ENCODE measurements around the gene HSD17B1.

Gene HSD17B1

GRCh38 chr17:42590886-42591285 lies 38.2 kb downstream of the HSD17B1 start:
- WGBS (ENCODE audit: insufficient coverage) = 100% methylated on average over 1 of the region's 2 CpGs
- no peaks in the 10 kb centered on the region for H3K27me3 ChIP-seq (replicated peaks in 2 of 5; ENCODE audit: control insufficient read depth in 4 of 5, insufficient read depth in 5 of 5, low read length in 4 of 5)
- POLR2A ChIA-PET = no interaction called here
- no peak for DNase-seq
- CTCF ChIA-PET = interaction anchor here (2.7 kb wide), 1 partner anchor 12 kb away, joined by 8 read pairs; no protein-coding TSS in a partner anchor
- no peak overlapping the region for H3K4me3 ChIP-seq (ENCODE audit: control insufficient read depth in 1 of 7, extremely low read depth in 1 of 7, insufficient read depth in 4 of 7, low read depth in 2 of 7, low read length in 6 of 7)
- H3K9me3 ChIP-seq (ENCODE audit: control extremely low read depth in 1 of 5, control insufficient read depth in 4 of 5, insufficient read depth in 2 of 5, low read depth in 1 of 5, low read length in 4 of 5) = no peaks in the 10 kb centered on the region
- no peaks in the 10 kb centered on the region for H3K4me1 ChIP-seq (ENCODE audit: control extremely low read depth in 1 of 4, control insufficient read depth in 4 of 4, insufficient read depth in 4 of 4, low read length in 3 of 4)
- no peak overlapping the region for H3K27ac ChIP-seq (ENCODE audit: insufficient read depth in 1 of 2, low read depth in 1 of 2, low read length in 2 of 2, poor library complexity in 1 of 2, severe bottlenecking in 2 of 2)
- H3K36me3 ChIP-seq (ENCODE audit: control insufficient read depth in 4 of 4, insufficient read depth in 4 of 4, low read length in 3 of 4) = peaks cover 22 to 55% (median 35%) of the 10 kb centered on the region in 4 experiments

GRCh38 chr17:42591411-42591810 lies 38.7 kb downstream of the HSD17B1 start:
- H3K36me3 ChIP-seq (ENCODE audit: control insufficient read depth in 4 of 4, insufficient read depth in 4 of 4, low read length in 3 of 4) = peaks cover 22 to 50% (median 31%) of the 10 kb centered on the region in 4 experiments

GRCh38 chr17:42596386-42596785 lies 43.7 kb downstream of the HSD17B1 start:
- peaks cover 6 to 9% (median 7%) of the 10 kb centered on the region in 4 experiments for H3K36me3 ChIP-seq (ENCODE audit: control insufficient read depth in 4 of 4, insufficient read depth in 4 of 4, low read length in 3 of 4)
- POLR2A ChIA-PET = interaction anchor here (0.6 kb wide), 1 partner anchor 228 kb away, joined by 3 read pairs; the partner anchor contains the start of gene BECN1

More at GRCh38 chr17:42591411-42591810, 38.7 kb downstream of the HSD17B1 start:
- ChIA-PET CTCF (interaction anchor here (2.7 kb wide), 1 partner anchor 13 kb away, joined by 8 read pairs; no protein-coding TSS in a partner anchor), POLR2A (no interaction called here)
- no peak overlapping the region for H3K4me3 ChIP-seq (ENCODE audit: control insufficient read depth in 1 of 7, extremely low read depth in 1 of 7, insufficient read depth in 4 of 7, low read depth in 2 of 7, low read length in 6 of 7)
- WGBS (ENCODE audit: insufficient coverage) = 97% methylated on average over 7 of the region's 9 CpGs
- DNase-seq = no peak
- H3K4me1 ChIP-seq (ENCODE audit: control extremely low read depth in 1 of 4, control insufficient read depth in 4 of 4, insufficient read depth in 4 of 4, low read length in 3 of 4) = no peaks in the 10 kb centered on the region
- H3K27me3 ChIP-seq (replicated peaks in 2 of 5; ENCODE audit: control insufficient read depth in 4 of 5, insufficient read depth in 5 of 5, low read length in 4 of 5) = no peaks in the 10 kb centered on the region
- H3K9me3 ChIP-seq (ENCODE audit: control extremely low read depth in 1 of 5, control insufficient read depth in 4 of 5, insufficient read depth in 2 of 5, low read depth in 1 of 5, low read length in 4 of 5) = no peaks in the 10 kb centered on the region
- H3K27ac ChIP-seq (ENCODE audit: insufficient read depth in 1 of 2, low read depth in 1 of 2, low read length in 2 of 2, poor library complexity in 1 of 2, severe bottlenecking in 2 of 2) = no peak overlapping the region

GRCh38 chr17:42598905-42599304 lies 46.2 kb downstream of the HSD17B1 start:
- POLR2A ChIA-PET = interaction anchor here (0.7 kb wide), 2 partner anchors 20 to 182 kb away, joined by 3 to 5 read pairs; no protein-coding TSS in a partner anchor

More at GRCh38 chr17:42596386-42596785, 43.7 kb downstream of the HSD17B1 start:
- CTCF ChIA-PET = no interaction called here
- Histone ChIP-seq H3K27me3 (replicated peaks in 2 of 5; ENCODE audit: control insufficient read depth in 4 of 5, insufficient read depth in 5 of 5, low read length in 4 of 5) (no peaks in the 10 kb centered on the region), H3K4me3 (ENCODE audit: control insufficient read depth in 1 of 7, extremely low read depth in 1 of 7, insufficient read depth in 4 of 7, low read depth in 2 of 7, low read length in 6 of 7) (no peak overlapping the region), H3K4me1 (ENCODE audit: control extremely low read depth in 1 of 4, control insufficient read depth in 4 of 4, insufficient read depth in 4 of 4, low read length in 3 of 4) (peaks cover 0 to 5% (median 0%) of the 10 kb centered on the region in 4 experiments), H3K9me3 (ENCODE audit: control extremely low read depth in 1 of 5, control insufficient read depth in 4 of 5, insufficient read depth in 2 of 5, low read depth in 1 of 5, low read length in 4 of 5) (no peaks in the 10 kb centered on the region), H3K27ac (ENCODE audit: insufficient read depth in 1 of 2, low read depth in 1 of 2, low read length in 2 of 2, poor library complexity in 1 of 2, severe bottlenecking in 2 of 2) (no peak overlapping the region)
- no CpG with 5 or more reads among the region's 3 CpGs for WGBS (ENCODE audit: insufficient coverage)
- no peak for DNase-seq

GRCh38 chr17:42603318-42603717 lies 50.6 kb downstream of the HSD17B1 start:
- H3K4me3 ChIP-seq (ENCODE audit: control insufficient read depth in 1 of 7, extremely low read depth in 1 of 7, insufficient read depth in 4 of 7, low read depth in 2 of 7, low read length in 6 of 7) = no peak overlapping the region
- peaks cover 0 to 5% (median 2%) of the 10 kb centered on the region in 4 experiments for H3K36me3 ChIP-seq (ENCODE audit: control insufficient read depth in 4 of 4, insufficient read depth in 4 of 4, low read length in 3 of 4)
- 93% methylated on average over 6 of the region's 7 CpGs for whole genome bisulfite sequencing (ENCODE audit: insufficient coverage)
- no peak overlapping the region for H3K27ac ChIP-seq (ENCODE audit: insufficient read depth in 1 of 2, low read depth in 1 of 2, low read length in 2 of 2, poor library complexity in 1 of 2, severe bottlenecking in 2 of 2)
- H3K9me3 ChIP-seq (ENCODE audit: control extremely low read depth in 1 of 5, control insufficient read depth in 4 of 5, insufficient read depth in 2 of 5, low read depth in 1 of 5, low read length in 4 of 5) = no peaks in the 10 kb centered on the region
- H3K4me1 ChIP-seq (ENCODE audit: control extremely low read depth in 1 of 4, control insufficient read depth in 4 of 4, insufficient read depth in 4 of 4, low read length in 3 of 4) = peaks cover 5 to 23% (median 9%) of the 10 kb centered on the region in 4 experiments
- H3K27me3 ChIP-seq (replicated peaks in 2 of 5; ENCODE audit: control insufficient read depth in 4 of 5, insufficient read depth in 5 of 5, low read length in 4 of 5) = no peaks in the 10 kb centered on the region
- DNase-seq = no peak
- CTCF ChIA-PET = no interaction called here
- POLR2A ChIA-PET = no interaction called here

More at GRCh38 chr17:42598905-42599304, 46.2 kb downstream of the HSD17B1 start:
- Histone ChIP-seq H3K4me1 (ENCODE audit: control extremely low read depth in 1 of 4, control insufficient read depth in 4 of 4, insufficient read depth in 4 of 4, low read length in 3 of 4) (peaks cover 0 to 5% (median 0%) of the 10 kb centered on the region in 4 experiments), H3K9me3 (ENCODE audit: control extremely low read depth in 1 of 5, control insufficient read depth in 4 of 5, insufficient read depth in 2 of 5, low read depth in 1 of 5, low read length in 4 of 5) (no peaks in the 10 kb centered on the region), H3K27me3 (replicated peaks in 2 of 5; ENCODE audit: control insufficient read depth in 4 of 5, insufficient read depth in 5 of 5, low read length in 4 of 5) (no peaks in the 10 kb centered on the region), H3K36me3 (ENCODE audit: control insufficient read depth in 4 of 4, insufficient read depth in 4 of 4, low read length in 3 of 4) (peaks cover under 1 to 5% (median 3%) of the 10 kb centered on the region in 4 experiments), H3K27ac (ENCODE audit: insufficient read depth in 1 of 2, low read depth in 1 of 2, low read length in 2 of 2, poor library complexity in 1 of 2, severe bottlenecking in 2 of 2) (peak overlapping the region in 1 of 2 experiments; percentile 29), H3K4me3 (ENCODE audit: control insufficient read depth in 1 of 7, extremely low read depth in 1 of 7, insufficient read depth in 4 of 7, low read depth in 2 of 7, low read length in 6 of 7) (no peak overlapping the region)
- CTCF ChIA-PET = interaction anchor here (0.6 to 1.9 kb wide), 4 partner anchors 13 to 81 kb away, joined by 3 to 7 read pairs (median 3); no protein-coding TSS in a partner anchor
- WGBS (ENCODE audit: insufficient coverage) = no CpG with 5 or more reads among the region's 2 CpGs
- DNase-seq = no peak
